HCT116 (cell line): ENCODE results near the gene MAST4.

Experiments
- CTCF ChIP-seq, 3 experiments: fragments of 200-600 bp in 1 of 3; sonication (generic) in 1 of 3; IDR thresholded peaks in 2 of 3; conservative IDR thresholded peaks in 1 of 3; 2 replicates each; pipeline ENCODE4 v1.5.1; 2012 to 2017; ENCODE audit warnings: low read depth in 2 of 3, low read length in 2 of 3, antibody characterized with exemption in 1 of 3, borderline replicate concordance in 1 of 3, control low read depth in 1 of 3, mild to moderate bottlenecking in 1 of 3, mixed read lengths in 1 of 3, mixed run types in 1 of 3, moderate library complexity in 1 of 3; ENCODE audit not compliant: insufficient read depth in 1 of 3
- EZH2 ChIP-seq: fragments of 200-600 bp; sonication (generic); IDR thresholded peaks from 2 replicates; pipeline ENCODE4 v1.6.1; 2017; ENCODE audit warnings: antibody characterized with exemption, mixed run types
- POLR2AphosphoS5 ChIP-seq: IDR thresholded peaks from 2 replicates; pipeline ENCODE4 v1.6.1; 2011; ENCODE audit warnings: mild to moderate bottlenecking, low read depth, low read length, moderate library complexity
- RAD21 ChIP-seq: IDR thresholded peaks from 2 replicates; pipeline ENCODE4 v1.6.1; 2012; ENCODE audit warnings: low read depth, mild to moderate bottlenecking
- REST ChIP-seq: IDR thresholded peaks from 2 replicates; pipeline ENCODE4 v1.6.1; 2012; ENCODE audit warnings: low read depth

GRCh38 chr5:67140413-67140812 is 544.2 kb downstream of the MAST4 start:
- TF ChIP-seq RAD21 (no peak), CTCF (IDR thresholded peaks at IDR 0.05 in 2 of 3, conservative IDR thresholded peaks at IDR 0.05 in 1 of 3; ENCODE audit: borderline replicate concordance in 1 of 3, insufficient read depth in 1 of 3, low read depth in 2 of 3, low read length in 2 of 3) (no peak), POLR2AphosphoS5 (no peak), EZH2 (no peak), REST (no peak)
